OCI-LY1 (cell line): ENCODE data around the gene KRT6A.

Experiments
- H2AFZ ChIP-seq: fragments of 200-600 bp; sonication (generic), shearing (Covaris generic); 2 replicates; pipeline ENCODE4 v1.6.0; 2014; ENCODE audit warnings: antibody characterized with exemption, mild to moderate bottlenecking, low read length
- H3F3A ChIP-seq: fragments of 200-600 bp; sonication (generic), shearing (Covaris generic); 2 replicates; pipeline ENCODE4 v1.6.0; 2014; ENCODE audit warnings: mild to moderate bottlenecking, antibody characterized with exemption, low read length, moderate library complexity; ENCODE audit not compliant: insufficient read depth
- H3K27ac ChIP-seq: fragments of 200-600 bp; sonication (generic); 2 replicates; pipeline ENCODE4 v1.5.1; 2014; ENCODE audit warnings: low read length, mixed run types, mild to moderate bottlenecking, low read depth; ENCODE audit not compliant: poor library complexity, severe bottlenecking
- H3K27me3 ChIP-seq: fragments of 200-600 bp; sonication (generic); 2 replicates; pipeline ENCODE4 v1.6.0; 2014; ENCODE audit warnings: antibody characterized with exemption, mild to moderate bottlenecking, low read length, moderate library complexity; ENCODE audit not compliant: insufficient read depth
- H3K36me3 ChIP-seq: fragments of 200-600 bp; sonication (generic); 2 replicates; pipeline ENCODE4 v1.6.1; 2014; ENCODE audit warnings: mild to moderate bottlenecking, antibody characterized with exemption, low read length, moderate library complexity, mixed read lengths; ENCODE audit not compliant: insufficient read depth
- H3K4me1 ChIP-seq: fragments of 200-600 bp; sonication (generic); 2 replicates; pipeline ENCODE4 v1.5.1; 2014; ENCODE audit warnings: mild to moderate bottlenecking, low read length, moderate library complexity; ENCODE audit not compliant: insufficient read depth, severe bottlenecking
- H3K4me2 ChIP-seq: fragments of 200-600 bp; sonication (generic), shearing (Covaris generic); 2 replicates; pipeline ENCODE4 v1.6.1; 2014; ENCODE audit warnings: low read length
- H3K4me3 ChIP-seq: fragments of 200-600 bp; sonication (generic); 2 replicates; pipeline ENCODE4 v1.5.1; 2014; ENCODE audit warnings: low read length, low read depth, mild to moderate bottlenecking, mixed read lengths; ENCODE audit not compliant: poor library complexity, severe bottlenecking
- H3K79me2 ChIP-seq: fragments of 200-600 bp; shearing (Covaris generic); 2 replicates; pipeline ENCODE4 v1.6.1; 2016; ENCODE audit warnings: mixed run types, low read length, mixed read lengths; ENCODE audit not compliant: insufficient read depth
- H3K9ac ChIP-seq: fragments of 200-600 bp; sonication (generic), shearing (Covaris generic); 2 replicates; pipeline ENCODE4 v1.6.1; 2014; ENCODE audit warnings: mild to moderate bottlenecking, low read length, mixed read lengths
- H3K9me2 ChIP-seq: fragments of 200-600 bp; sonication (generic), shearing (Covaris generic); 2 replicates; pipeline ENCODE4 v1.6.1; 2014; ENCODE audit warnings: low read depth, mild to moderate bottlenecking, low read length, mixed read lengths
- H3K9me3 ChIP-seq: fragments of 200-600 bp; shearing (Covaris generic); 2 replicates; pipeline ENCODE4 v1.6.1; 2014; ENCODE audit warnings: low read length, mixed read lengths
- H4K20me1 ChIP-seq: fragments of 200-600 bp; sonication (generic), shearing (Covaris generic); 2 replicates; pipeline ENCODE4 v1.6.0; 2016; ENCODE audit warnings: mild to moderate bottlenecking, low read length; ENCODE audit not compliant: insufficient read depth
- CTCF ChIP-seq: fragments of 200-600 bp; sonication (generic), shearing (Covaris generic); IDR thresholded peaks from 2 replicates; pipeline ENCODE4 v1.5.1; 2017; ENCODE audit warnings: mild to moderate bottlenecking, antibody characterized with exemption, low read length, moderate library complexity, mixed read lengths
- EZH2 ChIP-seq: fragments of 200-600 bp; sonication (generic), shearing (Covaris generic); IDR thresholded peaks from 2 replicates; pipeline ENCODE4 v1.8.0; 2017; ENCODE audit warnings: borderline replicate concordance, mixed run types, mild to moderate bottlenecking, antibody characterized with exemption, low read length, moderate library complexity, mixed read lengths

The KRT6A gene

DNA sequence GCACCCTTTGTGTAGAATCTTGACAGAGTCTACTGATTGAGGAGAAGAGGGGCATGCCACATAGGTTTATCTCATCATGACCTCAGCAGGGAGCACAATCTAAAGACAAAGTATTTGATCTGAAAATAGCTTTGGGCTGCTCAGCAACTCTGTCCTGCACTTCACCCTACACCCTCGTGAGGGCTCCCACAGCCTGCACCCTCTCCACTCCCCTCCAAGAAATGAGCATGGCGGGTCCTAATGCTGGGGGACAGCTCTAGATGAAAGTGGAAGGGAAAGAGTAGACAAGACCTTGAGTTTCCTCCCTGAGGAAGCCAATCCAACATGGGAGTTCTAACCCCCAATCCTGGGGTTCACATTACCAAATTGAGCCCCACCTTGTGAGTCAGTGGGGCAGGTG, 37.8 kb upstream of the KRT6A start:
- Histone ChIP-seq H4K20me1 (no peaks in the 10 kb centered on the region), H3K4me2 (no peak overlapping the region)

GRCh38 chr12:52530366-52530765, 37.3 kb upstream of the KRT6A start:
- Histone ChIP-seq H3K27me3 (no peaks in the 10 kb centered on the region; the same call in 1 of the 2 replicates), H3K9me2 (no peaks in the 10 kb centered on the region), H3K9me3 (no peaks in the 10 kb centered on the region), H3K27ac (no peak overlapping the region), H3K79me2 (no peaks in the 10 kb centered on the region), H4K20me1 (no peaks in the 10 kb centered on the region), H3K4me3 (no peak overlapping the region), H3F3A (no peaks in the 10 kb centered on the region), H3K9ac (no peak overlapping the region), H3K4me1 (no peaks in the 10 kb centered on the region), H2AFZ (no peak overlapping the region), H3K36me3 (no peaks in the 10 kb centered on the region), H3K4me2 (no peak overlapping the region)
- TF ChIP-seq CTCF (no peak), EZH2 (no peak)

More for the DNA sequence above, 37.8 kb upstream of the KRT6A start:
- H3K36me3 ChIP-seq: no peaks in the 10 kb centered on the region
- no peaks in the 10 kb centered on the region for H3K4me1 ChIP-seq
- no peak overlapping the region for H3K27ac ChIP-seq
- no peaks in the 10 kb centered on the region for H3F3A ChIP-seq
- H2AFZ ChIP-seq: no peak overlapping the region
- TF ChIP-seq EZH2: no peak
- TF ChIP-seq CTCF: no peak
- H3K79me2 ChIP-seq: no peaks in the 10 kb centered on the region
- no peaks in the 10 kb centered on the region for H3K9me2 ChIP-seq
- H3K27me3 ChIP-seq: no peaks in the 10 kb centered on the region; the same call in 1 of the 2 replicates
- no peak overlapping the region for H3K4me3 ChIP-seq
- no peaks in the 10 kb centered on the region for H3K9me3 ChIP-seq
- no peak overlapping the region for H3K9ac ChIP-seq

GRCh38 chr12:52529846-52530245, 36.8 kb upstream of the KRT6A start:
- no peaks in the 10 kb centered on the region; the same call in 1 of the 2 replicates for H3K27me3 ChIP-seq
- H3K27ac ChIP-seq: no peak overlapping the region
- no peaks in the 10 kb centered on the region for H3K4me1 ChIP-seq
- H3K79me2 ChIP-seq: no peaks in the 10 kb centered on the region
- no peaks in the 10 kb centered on the region for H3K9me2 ChIP-seq
- H4K20me1 ChIP-seq: no peaks in the 10 kb centered on the region
- no peak overlapping the region for H3K4me3 ChIP-seq
- H3K9me3 ChIP-seq: no peaks in the 10 kb centered on the region
- no peak overlapping the region for H3K4me2 ChIP-seq
- H3K36me3 ChIP-seq: no peaks in the 10 kb centered on the region
- no peak overlapping the region for H3K9ac ChIP-seq
- H2AFZ ChIP-seq: no peak overlapping the region
- TF ChIP-seq EZH2 (no peak), CTCF (no peak)
- H3F3A ChIP-seq: no peaks in the 10 kb centered on the region
